Osteocyte (in vitro differentiated cells): ENCODE measurements around the gene NRARP. TPM values are rescaled to one million over a fixed set of nuclear protein-coding genes. Genes with fewer than 3 reads are reported as not detected.
"Not testable (repeated sequence)": the region's sequence is repeated elsewhere in the genome, so short reads cannot be mapped to it uniquely, and the experiment has no call there.

Source experiments
- DNase-seq: peaks from one replicate; pipeline ENCODE4 v3.0.0; 2021; ENCODE audit warnings: mixed read lengths; ENCODE audit not compliant: unreplicated experiment; ENCODE audit errors: extremely low spot score
- H3K27ac Mint-ChIP-seq: one replicate; pipeline ENCODE4 v1.8.0; 2021; ENCODE audit warnings: mild to moderate bottlenecking, mixed read lengths; ENCODE audit not compliant: unreplicated experiment
- H3K27me3 Mint-ChIP-seq: one replicate; pipeline ENCODE4 v1.8.0; 2021; ENCODE audit warnings: mixed read lengths; ENCODE audit not compliant: unreplicated experiment
- H3K36me3 Mint-ChIP-seq: one replicate; pipeline ENCODE4 v1.8.0; 2021; ENCODE audit warnings: mixed read lengths; ENCODE audit not compliant: unreplicated experiment
- H3K4me1 Mint-ChIP-seq: one replicate; pipeline ENCODE4 v1.8.0; 2021; ENCODE audit warnings: mixed read lengths; ENCODE audit not compliant: unreplicated experiment
- H3K4me3 Mint-ChIP-seq: one replicate; pipeline ENCODE4 v1.8.0; 2021; ENCODE audit warnings: mild to moderate bottlenecking, moderate library complexity, mixed read lengths; ENCODE audit not compliant: unreplicated experiment
- H3K9me3 Mint-ChIP-seq: one replicate; pipeline ENCODE4 v1.8.0; 2021; ENCODE audit warnings: mixed read lengths; ENCODE audit not compliant: unreplicated experiment
- CTCF ChIP-seq: fragments of 200-600 bp; sonication (generic); IDR thresholded peaks from 2 replicates; pipeline ENCODE4 v1.5.0; 2021; ENCODE audit warnings: antibody characterized with exemption, mild to moderate bottlenecking, moderate library complexity
- total RNA-seq: library from RNA; stranded (reverse); gene quantifications from 2 replicates; pipeline ENCODE4 v1.2.1, GENCODE V29; 2021

NRARP gene
- total RNA-seq, 1 donor from 2014 or later: 2.1 TPM

- peaks cover 24% of the 10 kb centered on the region for H3K36me3 Mint-ChIP-seq
- H3K9me3 Mint-ChIP-seq: peaks cover 4% of the 10 kb centered on the region
- no peaks in the 10 kb centered on the region for H3K4me1 Mint-ChIP-seq
- H3K27me3 Mint-ChIP-seq: no peaks in the 10 kb centered on the region
- DNase-seq: no peak
- H3K27ac Mint-ChIP-seq: no peak overlapping the region
- H3K4me3 Mint-ChIP-seq: no peak overlapping the region
- TF ChIP-seq CTCF: no peak
Observed at GRCh38 chr9:137347928-137348327, 45.9 kb upstream of the NRARP start.

- peaks cover 16% of the 10 kb centered on the region for H3K4me1 Mint-ChIP-seq
- no peaks in the 10 kb centered on the region for H3K27me3 Mint-ChIP-seq
- peaks cover 24% of the 10 kb centered on the region for H3K36me3 Mint-ChIP-seq
- H3K27ac Mint-ChIP-seq: no peak overlapping the region
- H3K4me3 Mint-ChIP-seq: no peak overlapping the region
- no peak for TF ChIP-seq CTCF
- DNase-seq: no peak
- H3K9me3 Mint-ChIP-seq: peaks cover 4% of the 10 kb centered on the region
Observed at GRCh38 chr9:137342482-137342881, 40.4 kb upstream of the NRARP start.

DNA sequence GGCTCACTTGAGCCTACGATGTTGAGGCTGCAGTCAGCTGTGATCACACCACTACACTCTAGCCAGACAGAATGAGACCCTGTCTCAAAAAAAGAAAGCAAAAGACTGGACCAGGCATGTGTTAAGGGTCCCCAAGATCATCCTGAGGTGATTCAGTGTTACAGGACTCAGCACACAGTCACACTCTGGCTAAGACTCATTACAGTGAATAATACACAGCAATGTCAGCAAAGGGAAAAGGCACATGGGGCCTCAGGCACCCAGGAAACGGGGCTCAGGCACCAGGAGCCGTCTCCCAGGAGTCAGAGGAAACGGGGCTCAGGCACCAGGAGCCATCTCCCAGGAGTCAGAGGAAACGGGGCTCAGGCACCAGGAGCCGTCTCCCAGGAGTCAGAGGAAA, 39.2 kb upstream of the NRARP start:
- H3K9me3 Mint-ChIP-seq: peaks cover 9% of the 10 kb centered on the region
- peaks cover 18% of the 10 kb centered on the region for H3K36me3 Mint-ChIP-seq
- TF ChIP-seq CTCF: no peak
- H3K27me3 Mint-ChIP-seq: no peaks in the 10 kb centered on the region
- no peak overlapping the region for H3K4me3 Mint-ChIP-seq
- H3K27ac Mint-ChIP-seq: no peak overlapping the region
- peaks cover 16% of the 10 kb centered on the region for H3K4me1 Mint-ChIP-seq
- no peak for DNase-seq

DNA sequence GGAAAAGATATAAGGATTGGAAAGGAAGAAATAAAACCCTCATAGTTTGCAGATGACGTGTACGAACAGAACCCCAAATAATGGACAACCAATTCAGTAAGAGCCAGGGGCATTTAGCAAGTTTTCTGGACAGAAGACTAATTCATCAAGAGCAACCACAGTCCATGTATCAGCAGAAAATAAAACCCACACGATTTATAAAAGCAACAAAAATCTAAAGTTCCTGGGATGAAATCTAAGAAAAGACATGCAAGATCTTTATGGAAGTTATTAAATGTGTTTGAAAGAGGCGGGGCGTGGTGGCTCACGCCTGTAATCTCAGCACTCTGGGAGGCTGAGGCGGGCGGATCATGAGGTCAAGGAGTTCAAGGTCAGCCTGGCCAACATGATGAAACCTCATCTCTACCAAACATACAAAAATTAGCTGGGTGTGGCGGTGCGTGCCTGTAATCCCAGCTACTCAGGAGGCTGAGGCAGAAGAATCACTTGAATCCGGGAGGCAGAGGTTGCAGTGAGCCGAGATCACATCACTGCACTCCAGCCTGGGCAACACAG, 37.9 kb upstream of the NRARP start:
- Mint-ChIP-seq H3K36me3 (peaks cover 20% of the 10 kb centered on the region), H3K4me1 (peaks cover 16% of the 10 kb centered on the region)
- H3K27me3 Mint-ChIP-seq, H3K27ac Mint-ChIP-seq, H3K9me3 Mint-ChIP-seq, H3K4me3 Mint-ChIP-seq, DNase-seq: not testable (repeated sequence)

- H3K36me3 Mint-ChIP-seq: peaks cover 20% of the 10 kb centered on the region
- H3K27ac Mint-ChIP-seq: peak overlapping the region; percentile 59
- TF ChIP-seq CTCF: no peak
- DNase-seq: no peak
- peaks cover 16% of the 10 kb centered on the region for H3K4me1 Mint-ChIP-seq
- peaks cover 9% of the 10 kb centered on the region for H3K9me3 Mint-ChIP-seq
- no peaks in the 10 kb centered on the region for H3K27me3 Mint-ChIP-seq
- no peak overlapping the region for H3K4me3 Mint-ChIP-seq
Observed at GRCh38 chr9:137339045-137339907, 37.2 kb upstream of the NRARP start.
